ENCODE results near the gene MLF2. TPM values are rescaled to one million over a fixed set of nuclear protein-coding genes. Genes with fewer than 3 reads are reported as not detected.

Gene MLF2
- total and polyA plus RNA-seq, 2 of the 13 experiments (the other 11 are each of a cell fraction or from before 2014, with no cell fraction given): 88.1 to 167 TPM

GRCh38 chr12:6753772-6754356, 923 bp upstream of the MLF2 start (continued):
- no peak; a peak in 1 of 4 replicates for TF ChIP-seq HMGXB4 (CRISPR knock-in tag; IDR thresholded peaks at IDR 0.05; ENCODE audit: borderline replicate concordance in 1 of 2, low read depth in 1 of 2)
- TF ChIP-seq ZMYM2 (CRISPR knock-in tag; IDR thresholded peaks at IDR 0.05): 0 out of 2 replicates have a peak, but pooled peaks have one; percentile 47
- 0 out of 2 replicates have a peak, but pooled peaks have one; percentile 5 for TF ChIP-seq MEIS1 (CRISPR knock-in tag; IDR thresholded peaks at IDR 0.05; ENCODE audit: borderline replicate concordance)
- peak; percentile 80 for TF ChIP-seq HNF4A (CRISPR knock-in tag; IDR thresholded peaks at IDR 0.05)
- TF ChIP-seq SMC3 (IDR thresholded peaks at IDR 0.05; ENCODE audit: low read length): peak; percentile 87
- peak; percentile 56; the same call in 1 of the 2 replicates for TF ChIP-seq ZNF121 (CRISPR knock-in tag; IDR thresholded peaks at IDR 0.05)
- no peak for TF ChIP-seq ZNF276 (CRISPR knock-in tag; IDR thresholded peaks at IDR 0.05; ENCODE audit: low read depth)
- peak; percentile 43; the same call in 1 of the 2 replicates for TF ChIP-seq NCOR1 (IDR thresholded peaks at IDR 0.05; ENCODE audit: borderline replicate concordance, low read length)
- no peak for TF ChIP-seq CEBPZ (IDR thresholded peaks at IDR 0.05; ENCODE audit: low read length)
- no peak for TF ChIP-seq ZNF143 (CRISPR knock-in tag; IDR thresholded peaks at IDR 0.05)
- 0 out of 2 replicates have a peak, but pooled peaks have one; percentile 54 for TF ChIP-seq ZNF740 (CRISPR knock-in tag; IDR thresholded peaks at IDR 0.05)
- no peak for TF ChIP-seq MAFF (IDR thresholded peaks at IDR 0.05; ENCODE audit: low read depth, low read length)
- TF ChIP-seq ZBTB7A (CRISPR knock-in tag; IDR thresholded peaks at IDR 0.05): no peak; the same call in 1 of the 2 replicates
- 0 out of 2 replicates have a peak, but pooled peaks have one; percentile 2 for TF ChIP-seq ARID5B (CRISPR knock-in tag; IDR thresholded peaks at IDR 0.05)
- no peak for TF ChIP-seq ZSCAN21 (CRISPR knock-in tag; IDR thresholded peaks at IDR 0.05; ENCODE audit: borderline replicate concordance)
